Right lobe of liver (tissue), 4 donors: ENCODE results near the gene BRD3OS.

ENCODE experiments used
- POLR2A ChIP-seq: fragments of 450-650 bp; IDR thresholded peaks from one replicate; pipeline ENCODE4 v1.6.1; 2017; ENCODE audit warnings: antibody characterized with exemption, mild to moderate bottlenecking
- TF ChIP-seq, protein P1 (sequence below), 4 donors: fragments of 200-600 bp in 3 of 4; fragments of 450-650 bp in 1 of 4; IDR thresholded peaks; one replicate each; pipeline versions ENCODE4 v1.5.1 to v1.8.0; 2016 to 2022; ENCODE audit warnings: antibody characterized with exemption in 4 of 4, mild to moderate bottlenecking in 2 of 4
- donor health status: DM: no; HTN: no; CAD: no.
- donor health status: DM: no; HTN: no; CAD: no.
- donor health status: DM: no; HTN: yes; CAD: no.

DNA sequence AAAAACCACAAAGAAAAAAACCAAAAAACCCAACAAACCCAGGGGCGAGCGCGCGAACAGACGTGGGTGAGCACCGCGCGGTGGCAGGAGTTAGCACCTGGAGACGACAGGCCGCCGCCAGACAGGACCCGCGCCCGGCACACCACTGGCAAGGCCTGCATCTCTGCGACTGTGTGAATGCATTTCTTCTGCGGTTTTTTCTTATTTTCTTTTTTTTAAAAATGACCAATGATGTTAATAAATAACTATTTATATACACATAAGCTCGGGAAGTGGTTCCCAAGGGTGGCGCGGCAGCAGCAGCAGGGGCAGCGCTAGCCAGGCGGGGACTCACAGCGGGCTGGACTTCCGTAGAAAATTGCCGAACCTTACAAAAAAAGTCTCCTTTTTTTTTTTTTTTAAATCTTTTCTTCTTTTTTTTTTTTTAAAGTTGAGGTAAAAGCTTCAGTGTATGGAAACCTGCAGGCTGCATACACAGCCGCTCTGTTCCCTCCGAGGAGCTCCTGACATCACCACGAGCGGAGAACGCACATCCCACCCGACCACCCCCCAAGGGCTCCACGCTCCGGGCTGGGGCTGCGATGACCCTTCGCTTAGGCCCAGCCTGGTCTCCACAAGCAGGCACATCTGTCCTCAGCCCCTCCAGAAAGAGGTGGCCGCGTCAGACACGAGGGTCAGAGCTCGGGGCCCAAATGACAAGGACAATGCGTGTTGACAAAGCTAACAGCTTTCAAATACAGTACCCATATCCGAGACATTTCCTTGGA lies 7.4 kb downstream of the BRD3OS start:
- TF ChIP-seq, protein P1, sequence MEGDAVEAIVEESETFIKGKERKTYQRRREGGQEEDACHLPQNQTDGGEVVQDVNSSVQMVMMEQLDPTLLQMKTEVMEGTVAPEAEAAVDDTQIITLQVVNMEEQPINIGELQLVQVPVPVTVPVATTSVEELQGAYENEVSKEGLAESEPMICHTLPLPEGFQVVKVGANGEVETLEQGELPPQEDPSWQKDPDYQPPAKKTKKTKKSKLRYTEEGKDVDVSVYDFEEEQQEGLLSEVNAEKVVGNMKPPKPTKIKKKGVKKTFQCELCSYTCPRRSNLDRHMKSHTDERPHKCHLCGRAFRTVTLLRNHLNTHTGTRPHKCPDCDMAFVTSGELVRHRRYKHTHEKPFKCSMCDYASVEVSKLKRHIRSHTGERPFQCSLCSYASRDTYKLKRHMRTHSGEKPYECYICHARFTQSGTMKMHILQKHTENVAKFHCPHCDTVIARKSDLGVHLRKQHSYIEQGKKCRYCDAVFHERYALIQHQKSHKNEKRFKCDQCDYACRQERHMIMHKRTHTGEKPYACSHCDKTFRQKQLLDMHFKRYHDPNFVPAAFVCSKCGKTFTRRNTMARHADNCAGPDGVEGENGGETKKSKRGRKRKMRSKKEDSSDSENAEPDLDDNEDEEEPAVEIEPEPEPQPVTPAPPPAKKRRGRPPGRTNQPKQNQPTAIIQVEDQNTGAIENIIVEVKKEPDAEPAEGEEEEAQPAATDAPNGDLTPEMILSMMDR (IDR thresholded peaks at IDR 0.05) = no peak
- no peak for TF ChIP-seq POLR2A
